GM12873 (cell line): ENCODE measurements around the gene SART3.
A peak's percentile ranks its signal among the peaks of the same experiment; 100 is the strongest.

Experiments
- CTCF ChIP-seq: IDR thresholded peaks from 2 replicates; pipeline ENCODE4 v1.5.1; 2012; ENCODE audit warnings: low read depth, mild to moderate bottlenecking, moderate library complexity, low read length, control low read depth; ENCODE audit not compliant: insufficient read depth; ENCODE audit errors: missing control alignments

SART3 gene

GRCh38 chr12:108511633-108512540 is 49.1 kb downstream of the SART3 start:
- peak; percentile 92 for TF ChIP-seq CTCF

GRCh38 chr12:108510836-108511235 is 50.1 kb downstream of the SART3 start:
- no peak for TF ChIP-seq CTCF

- no peak for TF ChIP-seq CTCF
Observed at GRCh38 chr12:108509806-108510205, 51.2 kb downstream of the SART3 start.

GRCh38 chr12:108507971-108508642 is 52.9 kb downstream of the SART3 start:
- TF ChIP-seq CTCF = no peak

- no peak for TF ChIP-seq CTCF
Observed at GRCh38 chr12:108505129-108505528, 55.8 kb downstream of the SART3 start.

- TF ChIP-seq CTCF = no peak
Observed at GRCh38 chr12:108502922-108503321, 58.1 kb downstream of the SART3 start.

GRCh38 chr12:108498136-108498535 is 62.8 kb downstream of the SART3 start:
- no peak for TF ChIP-seq CTCF
